Measurements from ENCODE around the gene CTNNA2.

GRCh38 chr2:80515964-80516363, 1003.1 kb downstream of the CTNNA2 start:
- TF ChIP-seq CTCF (IDR thresholded peaks at IDR 0.05) = no peak
- no peak for TF ChIP-seq POLR2A (IDR thresholded peaks at IDR 0.05)

All from vagina (tissue), 2 donors.